Neural cell (in vitro differentiated cells): Measurements from ENCODE around the gene DNHD1.

ENCODE experiments used
- EZH2 ChIP-seq: fragments of 200-600, 300-800 bp; shearing (Covaris generic), sonication (generic); IDR thresholded peaks from 2 replicates; pipeline ENCODE4 v1.6.1; 2014; ENCODE audit warnings: antibody characterized with exemption, low read length, borderline replicate concordance, mild to moderate bottlenecking; ENCODE audit not compliant: insufficient read depth, poor library complexity, severe bottlenecking
- POLR2AphosphoS5 ChIP-seq: IDR thresholded peaks from 2 replicates; pipeline ENCODE4 v1.6.1; 2012
- RAD21 ChIP-seq: fragments of 450-650 bp; conservative IDR thresholded peaks from 2 replicates; pipeline ENCODE4 v1.6.1; 2014; ENCODE audit warnings: antibody characterized with exemption, mild to moderate bottlenecking, moderate library complexity
- TAF1 ChIP-seq: IDR thresholded peaks from 2 replicates; pipeline ENCODE4 v1.6.1; 2012; ENCODE audit warnings: low read depth
- TF ChIP-seq, protein P1 (sequence below): fragments of 450-650 bp; IDR thresholded peaks from 2 replicates; pipeline ENCODE4 v1.5.1; 2014; ENCODE audit warnings: antibody characterized with exemption, mild to moderate bottlenecking, moderate library complexity; ENCODE audit not compliant: poor library complexity, severe bottlenecking
- TF ChIP-seq, protein P2 (sequence below): IDR thresholded peaks from 2 replicates; pipeline ENCODE4 v1.6.1; 2012; ENCODE audit warnings: borderline replicate concordance

- TF ChIP-seq, protein P1, sequence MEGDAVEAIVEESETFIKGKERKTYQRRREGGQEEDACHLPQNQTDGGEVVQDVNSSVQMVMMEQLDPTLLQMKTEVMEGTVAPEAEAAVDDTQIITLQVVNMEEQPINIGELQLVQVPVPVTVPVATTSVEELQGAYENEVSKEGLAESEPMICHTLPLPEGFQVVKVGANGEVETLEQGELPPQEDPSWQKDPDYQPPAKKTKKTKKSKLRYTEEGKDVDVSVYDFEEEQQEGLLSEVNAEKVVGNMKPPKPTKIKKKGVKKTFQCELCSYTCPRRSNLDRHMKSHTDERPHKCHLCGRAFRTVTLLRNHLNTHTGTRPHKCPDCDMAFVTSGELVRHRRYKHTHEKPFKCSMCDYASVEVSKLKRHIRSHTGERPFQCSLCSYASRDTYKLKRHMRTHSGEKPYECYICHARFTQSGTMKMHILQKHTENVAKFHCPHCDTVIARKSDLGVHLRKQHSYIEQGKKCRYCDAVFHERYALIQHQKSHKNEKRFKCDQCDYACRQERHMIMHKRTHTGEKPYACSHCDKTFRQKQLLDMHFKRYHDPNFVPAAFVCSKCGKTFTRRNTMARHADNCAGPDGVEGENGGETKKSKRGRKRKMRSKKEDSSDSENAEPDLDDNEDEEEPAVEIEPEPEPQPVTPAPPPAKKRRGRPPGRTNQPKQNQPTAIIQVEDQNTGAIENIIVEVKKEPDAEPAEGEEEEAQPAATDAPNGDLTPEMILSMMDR = no peak
- TF ChIP-seq, protein P2, sequence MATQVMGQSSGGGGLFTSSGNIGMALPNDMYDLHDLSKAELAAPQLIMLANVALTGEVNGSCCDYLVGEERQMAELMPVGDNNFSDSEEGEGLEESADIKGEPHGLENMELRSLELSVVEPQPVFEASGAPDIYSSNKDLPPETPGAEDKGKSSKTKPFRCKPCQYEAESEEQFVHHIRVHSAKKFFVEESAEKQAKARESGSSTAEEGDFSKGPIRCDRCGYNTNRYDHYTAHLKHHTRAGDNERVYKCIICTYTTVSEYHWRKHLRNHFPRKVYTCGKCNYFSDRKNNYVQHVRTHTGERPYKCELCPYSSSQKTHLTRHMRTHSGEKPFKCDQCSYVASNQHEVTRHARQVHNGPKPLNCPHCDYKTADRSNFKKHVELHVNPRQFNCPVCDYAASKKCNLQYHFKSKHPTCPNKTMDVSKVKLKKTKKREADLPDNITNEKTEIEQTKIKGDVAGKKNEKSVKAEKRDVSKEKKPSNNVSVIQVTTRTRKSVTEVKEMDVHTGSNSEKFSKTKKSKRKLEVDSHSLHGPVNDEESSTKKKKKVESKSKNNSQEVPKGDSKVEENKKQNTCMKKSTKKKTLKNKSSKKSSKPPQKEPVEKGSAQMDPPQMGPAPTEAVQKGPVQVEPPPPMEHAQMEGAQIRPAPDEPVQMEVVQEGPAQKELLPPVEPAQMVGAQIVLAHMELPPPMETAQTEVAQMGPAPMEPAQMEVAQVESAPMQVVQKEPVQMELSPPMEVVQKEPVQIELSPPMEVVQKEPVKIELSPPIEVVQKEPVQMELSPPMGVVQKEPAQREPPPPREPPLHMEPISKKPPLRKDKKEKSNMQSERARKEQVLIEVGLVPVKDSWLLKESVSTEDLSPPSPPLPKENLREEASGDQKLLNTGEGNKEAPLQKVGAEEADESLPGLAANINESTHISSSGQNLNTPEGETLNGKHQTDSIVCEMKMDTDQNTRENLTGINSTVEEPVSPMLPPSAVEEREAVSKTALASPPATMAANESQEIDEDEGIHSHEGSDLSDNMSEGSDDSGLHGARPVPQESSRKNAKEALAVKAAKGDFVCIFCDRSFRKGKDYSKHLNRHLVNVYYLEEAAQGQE = no peak
- TF ChIP-seq EZH2 = no peak
- no peak for TF ChIP-seq TAF1
- TF ChIP-seq POLR2AphosphoS5 = no peak
- TF ChIP-seq RAD21 = no peak
Measured at GRCh38 chr11:6617315-6617781, 120.3 kb downstream of the DNHD1 start.
